ENCODE measurements around the gene ANAPC16.

DNA sequence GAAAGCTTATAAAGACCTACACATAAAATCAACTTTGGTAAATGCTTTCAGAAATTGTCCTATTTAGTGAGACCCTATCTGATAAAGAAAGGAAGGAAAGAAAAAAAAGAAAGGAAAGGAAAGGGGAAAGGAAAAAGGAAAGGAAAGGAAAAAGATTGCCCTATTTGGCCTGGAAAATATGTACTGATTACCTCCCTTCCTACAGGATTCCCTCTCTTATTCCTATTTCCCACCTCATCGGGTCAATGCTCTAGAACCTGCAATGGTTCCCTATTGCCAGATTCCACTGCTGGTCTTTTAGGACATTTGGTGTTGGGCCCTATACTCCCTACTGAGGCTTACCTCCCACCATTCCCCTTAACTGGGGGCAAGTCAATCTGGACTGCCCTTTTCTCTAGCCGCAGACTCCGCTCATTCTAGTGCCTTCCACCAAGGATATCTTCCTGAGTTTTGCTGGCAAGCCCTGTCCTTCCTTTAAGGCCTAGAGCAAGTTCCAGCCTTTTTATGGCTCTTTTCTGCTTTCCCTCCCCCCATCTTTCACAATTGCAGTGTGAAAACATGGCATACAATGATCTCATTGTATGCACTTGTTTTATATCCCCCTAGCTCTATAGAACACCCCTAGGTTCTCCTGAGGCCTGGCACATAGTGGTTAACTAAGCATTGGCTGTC is 62.3 kb downstream of the ANAPC16 start:
- TF ChIP-seq, protein P1, sequence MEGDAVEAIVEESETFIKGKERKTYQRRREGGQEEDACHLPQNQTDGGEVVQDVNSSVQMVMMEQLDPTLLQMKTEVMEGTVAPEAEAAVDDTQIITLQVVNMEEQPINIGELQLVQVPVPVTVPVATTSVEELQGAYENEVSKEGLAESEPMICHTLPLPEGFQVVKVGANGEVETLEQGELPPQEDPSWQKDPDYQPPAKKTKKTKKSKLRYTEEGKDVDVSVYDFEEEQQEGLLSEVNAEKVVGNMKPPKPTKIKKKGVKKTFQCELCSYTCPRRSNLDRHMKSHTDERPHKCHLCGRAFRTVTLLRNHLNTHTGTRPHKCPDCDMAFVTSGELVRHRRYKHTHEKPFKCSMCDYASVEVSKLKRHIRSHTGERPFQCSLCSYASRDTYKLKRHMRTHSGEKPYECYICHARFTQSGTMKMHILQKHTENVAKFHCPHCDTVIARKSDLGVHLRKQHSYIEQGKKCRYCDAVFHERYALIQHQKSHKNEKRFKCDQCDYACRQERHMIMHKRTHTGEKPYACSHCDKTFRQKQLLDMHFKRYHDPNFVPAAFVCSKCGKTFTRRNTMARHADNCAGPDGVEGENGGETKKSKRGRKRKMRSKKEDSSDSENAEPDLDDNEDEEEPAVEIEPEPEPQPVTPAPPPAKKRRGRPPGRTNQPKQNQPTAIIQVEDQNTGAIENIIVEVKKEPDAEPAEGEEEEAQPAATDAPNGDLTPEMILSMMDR (IDR thresholded peaks at IDR 0.05 in 8 of 11, conservative IDR thresholded peaks at IDR 0.05 in 3 of 11): no peak
- TF ChIP-seq POLR2AphosphoS5 (IDR thresholded peaks at IDR 0.05): peak in 1 of 3 donors; percentile 20
- TF ChIP-seq POLR2A (IDR thresholded peaks at IDR 0.05): no peak
